GM23338 (cell line): ENCODE results near the gene DPEP3. TPM values are rescaled to one million over a fixed set of nuclear protein-coding genes. Genes with fewer than 3 reads are reported as not detected.

Source experiments
- ATAC-seq: fragments of 200-7000 bp; cut with Tn5 transposase; 3 replicates; pipeline ENCODE4 v1.9.1; 2020
- DNase-seq: peaks from one replicate; pipeline ENCODE4 v3.0.0-alpha.2; 2015; ENCODE audit warnings: low spot score
- H2AFZ ChIP-seq: fragments of 200-600 bp; sonication (generic); 2 replicates; pipeline ENCODE4 v1.8.0; 2016; ENCODE audit warnings: antibody characterized with exemption, mild to moderate bottlenecking, moderate library complexity
- H3F3A ChIP-seq: fragments of 200-600 bp; sonication (generic); replicated peaks from 2 replicates; pipeline ENCODE4 v1.8.0; 2017; ENCODE audit warnings: antibody characterized with exemption, mixed run types, low read depth
- H3K27ac ChIP-seq: fragments of 200-600 bp; sonication (generic); 2 replicates; pipeline ENCODE4 v1.6.1; 2016; ENCODE audit warnings: low read depth
- H3K27me3 ChIP-seq: fragments of 200-600 bp; sonication (generic); 2 replicates; pipeline ENCODE4 v1.8.0; 2016; ENCODE audit warnings: mild to moderate bottlenecking, mixed run types, moderate library complexity; ENCODE audit not compliant: insufficient read depth
- H3K36me3 ChIP-seq: fragments of 200-600 bp; sonication (generic); 2 replicates; pipeline ENCODE4 v1.8.0; 2016; ENCODE audit warnings: mild to moderate bottlenecking; ENCODE audit not compliant: insufficient read depth
- H3K4me1 ChIP-seq: fragments of 200-600 bp; sonication (generic); 2 replicates; pipeline ENCODE4 v1.8.0; 2016; ENCODE audit warnings: mild to moderate bottlenecking, moderate library complexity; ENCODE audit not compliant: insufficient read depth
- H3K4me2 ChIP-seq: fragments of 200-600 bp; sonication (generic); 2 replicates; pipeline ENCODE4 v1.7.1; 2017; ENCODE audit warnings: mixed run types
- H3K4me3 ChIP-seq: fragments of 200-600 bp; sonication (generic); 2 replicates; pipeline ENCODE4 v1.6.1; 2016; ENCODE audit warnings: mixed run types
- H3K79me2 ChIP-seq: fragments of 200-600 bp; sonication (generic); replicated peaks from 2 replicates; pipeline ENCODE4 v1.8.0; 2017; ENCODE audit warnings: mild to moderate bottlenecking; ENCODE audit not compliant: insufficient read depth
- H3K9me2 ChIP-seq: fragments of 200-600 bp; sonication (generic); 2 replicates; pipeline ENCODE4 v1.8.0; 2017; ENCODE audit not compliant: insufficient read depth
- H4K20me1 ChIP-seq: fragments of 200-600 bp; sonication (generic); replicated peaks from 2 replicates; pipeline ENCODE4 v1.8.0; 2017; ENCODE audit warnings: mild to moderate bottlenecking; ENCODE audit not compliant: insufficient read depth
- H3K27ac Mint-ChIP-seq: 2 replicates; pipeline ENCODE4 v1.8.0; 2020; ENCODE audit warnings: inconsistent platforms, mild to moderate bottlenecking, moderate library complexity, mixed read lengths
- H3K27me3 Mint-ChIP-seq: 3 replicates; pipeline ENCODE4 v1.8.0; 2022; ENCODE audit warnings: low read depth, mild to moderate bottlenecking, moderate library complexity, mixed read lengths, inconsistent platforms; ENCODE audit not compliant: insufficient read depth, poor library complexity
- H3K36me3 Mint-ChIP-seq: 3 replicates; pipeline ENCODE4 v1.8.0; 2021; ENCODE audit warnings: low read depth, mild to moderate bottlenecking, inconsistent platforms, moderate library complexity, mixed read lengths
- H3K4me1 Mint-ChIP-seq: 3 replicates; pipeline ENCODE4 v1.8.0; 2020; ENCODE audit warnings: mild to moderate bottlenecking, inconsistent platforms, mixed read lengths
- H3K4me3 Mint-ChIP-seq: 3 replicates; pipeline ENCODE4 v1.8.0; 2021; ENCODE audit warnings: moderate library complexity, mild to moderate bottlenecking, inconsistent platforms, mixed read lengths
- H3K9me3 Mint-ChIP-seq: 3 replicates; pipeline ENCODE4 v1.8.0; 2020; ENCODE audit warnings: moderate library complexity, mild to moderate bottlenecking, inconsistent platforms, mixed read lengths
- CREB1 ChIP-seq: fragments of 250-450 bp; sonication (Bioruptor Pico); IDR thresholded peaks from 2 replicates; pipeline ENCODE4 v1.5.0; 2020; ENCODE audit warnings: low read depth, mild to moderate bottlenecking, moderate library complexity
- EZH2 ChIP-seq: fragments of 200-600 bp; sonication (generic); IDR thresholded peaks from one replicate; pipeline ENCODE4 v1.8.0; 2017; ENCODE audit warnings: antibody characterized with exemption, mild to moderate bottlenecking, low read depth; ENCODE audit not compliant: unreplicated experiment
- EZH2phosphoT487 ChIP-seq: fragments of 200-600 bp; sonication (generic); IDR thresholded peaks from one replicate; pipeline ENCODE4 v1.8.1; 2018; ENCODE audit warnings: antibody characterized with exemption; ENCODE audit not compliant: unreplicated experiment
- JUNB ChIP-seq: IDR thresholded peaks from one replicate; pipeline ENCODE4 v1.6.1; 2016; ENCODE audit warnings: antibody characterized with exemption; ENCODE audit not compliant: unreplicated experiment
- NANOG ChIP-seq: IDR thresholded peaks from 2 replicates; pipeline ENCODE4 v1.6.1; 2016; ENCODE audit warnings: antibody characterized with exemption, borderline replicate concordance
- POLR2AphosphoS5 ChIP-seq: IDR thresholded peaks from 2 replicates; pipeline ENCODE4 v1.6.1; 2016; ENCODE audit warnings: antibody characterized with exemption, low read depth
- STAT1 ChIP-seq: IDR thresholded peaks from one replicate; pipeline ENCODE4 v1.6.1; 2016; ENCODE audit warnings: antibody characterized with exemption; ENCODE audit not compliant: unreplicated experiment
- ZNF114 ChIP-seq: fragments of 250-450 bp; sonication (Bioruptor Pico); IDR thresholded peaks from 2 replicates; pipeline ENCODE4 v1.5.0; 2020; ENCODE audit warnings: mild to moderate bottlenecking, moderate library complexity
- ZNF331 ChIP-seq: fragments of 250-450 bp; sonication (Bioruptor Pico); IDR thresholded peaks from 2 replicates; pipeline ENCODE4 v1.5.0; 2020; ENCODE audit warnings: low read depth, mild to moderate bottlenecking, moderate library complexity
- polyA plus RNA-seq: library from polyadenylated mRNA; unstranded; fragments of >200 nt; fragmentation: Nextera tagmentation; extraction: Ambion mirVana; gene quantifications from 2 replicates; pipeline ENCODE4 v1.2.1, GENCODE V29; 2016
- total RNA-seq: library from RNA; depleted of rRNA; stranded (reverse); fragments of >200 nt; shearing (Covaris generic); gene quantifications from 2 replicates; pipeline ENCODE4 v1.2.3, GENCODE V29; 2014
- TF ChIP-seq, protein P1 (sequence below): fragments of 250-450 bp; sonication (Bioruptor Pico); IDR thresholded peaks from 2 replicates; pipeline ENCODE4 v1.5.0; 2020; ENCODE audit warnings: mild to moderate bottlenecking, moderate library complexity
- TF ChIP-seq, protein P2 (sequence below): IDR thresholded peaks from 2 replicates; pipeline ENCODE4 v1.6.1; 2016; ENCODE audit warnings: antibody characterized with exemption
- TF ChIP-seq, protein P3 (sequence below): IDR thresholded peaks from one replicate; pipeline ENCODE4 v1.6.1; 2018; ENCODE audit warnings: antibody characterized with exemption; ENCODE audit not compliant: unreplicated experiment
- TF ChIP-seq, protein P4 (sequence below), 2 experiments: fragments of 200-600 bp in 1 of 2; sonication (generic) in 1 of 2; conservative IDR thresholded peaks; 2 replicates each; pipeline versions ENCODE4 v1.5.1 to v1.6.1; 2016 to 2017; ENCODE audit warnings: antibody characterized with exemption in 2 of 2, low read depth in 2 of 2, mild to moderate bottlenecking in 2 of 2, moderate library complexity in 1 of 2

The DPEP3 gene
- total and polyA plus RNA-seq, 2 experiments from 2014 or later = 8.8 to 18.4 TPM

DNA sequence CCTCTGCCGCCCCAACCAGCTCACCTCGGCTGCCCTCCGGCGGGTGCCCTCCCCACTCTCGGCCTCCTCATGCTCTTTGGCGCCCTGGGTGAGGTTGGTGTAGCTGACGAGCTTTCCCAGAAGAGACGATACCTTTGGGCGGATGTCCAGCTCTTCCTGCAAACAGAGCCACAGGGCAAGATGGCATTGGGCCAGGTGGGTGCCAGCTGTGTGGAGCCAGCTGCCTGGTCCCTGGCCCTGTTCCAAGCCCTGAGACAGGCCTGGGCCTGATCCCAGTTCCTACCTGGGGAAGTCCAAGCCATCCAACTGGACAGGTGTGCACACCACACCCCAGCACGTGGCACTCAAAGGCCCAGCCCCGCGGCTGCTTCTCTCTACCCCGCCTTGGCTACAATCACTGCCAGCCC lies 18.7 kb downstream of the DPEP3 start:
- no peak overlapping the region for H3K4me3 Mint-ChIP-seq
- H3K4me1 Mint-ChIP-seq = peaks cover 28% of the 10 kb centered on the region
- H3K36me3 ChIP-seq = peaks cover 4% of the 10 kb centered on the region
- H3K4me3 ChIP-seq = no peak overlapping the region
- H4K20me1 ChIP-seq = peaks cover 22% of the 10 kb centered on the region
- no peaks in the 10 kb centered on the region for H3K9me2 ChIP-seq
- H2AFZ ChIP-seq = no peak overlapping the region
- H3K27ac Mint-ChIP-seq = no peak overlapping the region
- H3F3A ChIP-seq = 0 out of 2 replicates have a peak, but pooled peaks cover 10% of the 10 kb centered on the region
- peaks cover 7% of the 10 kb centered on the region for H3K27me3 Mint-ChIP-seq
- peaks cover 25% of the 10 kb centered on the region for H3K4me1 ChIP-seq
- ATAC-seq (no peak), DNase-seq (no peak)
- H3K27me3 ChIP-seq = no peaks in the 10 kb centered on the region
- H3K79me2 ChIP-seq = peaks cover 29% of the 10 kb centered on the region
- TF ChIP-seq EZH2 (no peak), NANOG (no peak), STAT1 (no peak), ZNF331 (CRISPR knock-in tag) (no peak), POLR2AphosphoS5 (no peak), EZH2phosphoT487 (no peak), CREB1 (CRISPR knock-in tag) (no peak), ZNF114 (no peak), JUNB (no peak)
- TF ChIP-seq, protein P1, sequence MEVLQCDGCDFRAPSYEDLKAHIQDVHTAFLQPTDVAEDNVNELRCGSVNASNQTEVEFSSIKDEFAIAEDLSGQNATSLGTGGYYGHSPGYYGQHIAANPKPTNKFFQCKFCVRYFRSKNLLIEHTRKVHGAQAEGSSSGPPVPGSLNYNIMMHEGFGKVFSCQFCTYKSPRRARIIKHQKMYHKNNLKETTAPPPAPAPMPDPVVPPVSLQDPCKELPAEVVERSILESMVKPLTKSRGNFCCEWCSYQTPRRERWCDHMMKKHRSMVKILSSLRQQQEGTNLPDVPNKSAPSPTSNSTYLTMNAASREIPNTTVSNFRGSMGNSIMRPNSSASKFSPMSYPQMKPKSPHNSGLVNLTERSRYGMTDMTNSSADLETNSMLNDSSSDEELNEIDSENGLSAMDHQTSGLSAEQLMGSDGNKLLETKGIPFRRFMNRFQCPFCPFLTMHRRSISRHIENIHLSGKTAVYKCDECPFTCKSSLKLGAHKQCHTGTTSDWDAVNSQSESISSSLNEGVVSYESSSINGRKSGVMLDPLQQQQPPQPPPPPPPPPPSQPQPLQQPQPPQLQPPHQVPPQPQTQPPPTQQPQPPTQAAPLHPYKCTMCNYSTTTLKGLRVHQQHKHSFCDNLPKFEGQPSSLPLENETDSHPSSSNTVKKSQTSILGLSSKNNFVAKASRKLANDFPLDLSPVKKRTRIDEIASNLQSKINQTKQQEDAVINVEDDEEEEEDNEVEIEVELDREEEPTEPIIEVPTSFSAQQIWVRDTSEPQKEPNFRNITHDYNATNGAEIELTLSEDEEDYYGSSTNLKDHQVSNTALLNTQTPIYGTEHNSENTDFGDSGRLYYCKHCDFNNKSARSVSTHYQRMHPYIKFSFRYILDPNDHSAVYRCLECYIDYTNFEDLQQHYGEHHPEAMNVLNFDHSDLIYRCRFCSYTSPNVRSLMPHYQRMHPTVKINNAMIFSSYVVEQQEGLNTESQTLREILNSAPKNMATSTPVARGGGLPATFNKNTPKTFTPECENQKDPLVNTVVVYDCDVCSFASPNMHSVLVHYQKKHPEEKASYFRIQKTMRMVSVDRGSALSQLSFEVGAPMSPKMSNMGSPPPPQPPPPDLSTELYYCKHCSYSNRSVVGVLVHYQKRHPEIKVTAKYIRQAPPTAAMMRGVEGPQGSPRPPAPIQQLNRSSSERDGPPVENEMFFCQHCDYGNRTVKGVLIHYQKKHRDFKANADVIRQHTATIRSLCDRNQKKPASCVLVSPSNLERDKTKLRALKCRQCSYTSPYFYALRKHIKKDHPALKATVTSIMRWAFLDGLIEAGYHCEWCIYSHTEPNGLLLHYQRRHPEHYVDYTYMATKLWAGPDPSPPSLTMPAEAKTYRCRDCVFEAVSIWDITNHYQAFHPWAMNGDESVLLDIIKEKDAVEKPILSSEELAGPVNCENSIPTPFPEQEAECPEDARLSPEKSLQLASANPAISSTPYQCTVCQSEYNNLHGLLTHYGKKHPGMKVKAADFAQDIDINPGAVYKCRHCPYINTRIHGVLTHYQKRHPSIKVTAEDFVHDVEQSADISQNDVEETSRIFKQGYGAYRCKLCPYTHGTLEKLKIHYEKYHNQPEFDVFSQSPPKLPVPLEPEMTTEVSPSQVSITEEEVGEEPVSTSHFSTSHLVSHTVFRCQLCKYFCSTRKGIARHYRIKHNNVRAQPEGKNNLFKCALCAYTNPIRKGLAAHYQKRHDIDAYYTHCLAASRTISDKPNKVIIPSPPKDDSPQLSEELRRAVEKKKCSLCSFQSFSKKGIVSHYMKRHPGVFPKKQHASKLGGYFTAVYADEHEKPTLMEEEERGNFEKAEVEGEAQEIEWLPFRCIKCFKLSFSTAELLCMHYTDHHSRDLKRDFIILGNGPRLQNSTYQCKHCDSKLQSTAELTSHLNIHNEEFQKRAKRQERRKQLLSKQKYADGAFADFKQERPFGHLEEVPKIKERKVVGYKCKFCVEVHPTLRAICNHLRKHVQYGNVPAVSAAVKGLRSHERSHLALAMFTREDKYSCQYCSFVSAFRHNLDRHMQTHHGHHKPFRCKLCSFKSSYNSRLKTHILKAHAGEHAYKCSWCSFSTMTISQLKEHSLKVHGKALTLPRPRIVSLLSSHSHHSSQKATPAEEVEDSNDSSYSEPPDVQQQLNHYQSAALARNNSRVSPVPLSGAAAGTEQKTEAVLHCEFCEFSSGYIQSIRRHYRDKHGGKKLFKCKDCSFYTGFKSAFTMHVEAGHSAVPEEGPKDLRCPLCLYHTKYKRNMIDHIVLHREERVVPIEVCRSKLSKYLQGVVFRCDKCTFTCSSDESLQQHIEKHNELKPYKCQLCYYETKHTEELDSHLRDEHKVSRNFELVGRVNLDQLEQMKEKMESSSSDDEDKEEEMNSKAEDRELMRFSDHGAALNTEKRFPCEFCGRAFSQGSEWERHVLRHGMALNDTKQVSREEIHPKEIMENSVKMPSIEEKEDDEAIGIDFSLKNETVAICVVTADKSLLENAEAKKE (CRISPR knock-in tag) = no peak
- TF ChIP-seq, protein P2, sequence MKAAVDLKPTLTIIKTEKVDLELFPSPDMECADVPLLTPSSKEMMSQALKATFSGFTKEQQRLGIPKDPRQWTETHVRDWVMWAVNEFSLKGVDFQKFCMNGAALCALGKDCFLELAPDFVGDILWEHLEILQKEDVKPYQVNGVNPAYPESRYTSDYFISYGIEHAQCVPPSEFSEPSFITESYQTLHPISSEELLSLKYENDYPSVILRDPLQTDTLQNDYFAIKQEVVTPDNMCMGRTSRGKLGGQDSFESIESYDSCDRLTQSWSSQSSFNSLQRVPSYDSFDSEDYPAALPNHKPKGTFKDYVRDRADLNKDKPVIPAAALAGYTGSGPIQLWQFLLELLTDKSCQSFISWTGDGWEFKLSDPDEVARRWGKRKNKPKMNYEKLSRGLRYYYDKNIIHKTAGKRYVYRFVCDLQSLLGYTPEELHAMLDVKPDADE = no peak
- TF ChIP-seq, protein P3, sequence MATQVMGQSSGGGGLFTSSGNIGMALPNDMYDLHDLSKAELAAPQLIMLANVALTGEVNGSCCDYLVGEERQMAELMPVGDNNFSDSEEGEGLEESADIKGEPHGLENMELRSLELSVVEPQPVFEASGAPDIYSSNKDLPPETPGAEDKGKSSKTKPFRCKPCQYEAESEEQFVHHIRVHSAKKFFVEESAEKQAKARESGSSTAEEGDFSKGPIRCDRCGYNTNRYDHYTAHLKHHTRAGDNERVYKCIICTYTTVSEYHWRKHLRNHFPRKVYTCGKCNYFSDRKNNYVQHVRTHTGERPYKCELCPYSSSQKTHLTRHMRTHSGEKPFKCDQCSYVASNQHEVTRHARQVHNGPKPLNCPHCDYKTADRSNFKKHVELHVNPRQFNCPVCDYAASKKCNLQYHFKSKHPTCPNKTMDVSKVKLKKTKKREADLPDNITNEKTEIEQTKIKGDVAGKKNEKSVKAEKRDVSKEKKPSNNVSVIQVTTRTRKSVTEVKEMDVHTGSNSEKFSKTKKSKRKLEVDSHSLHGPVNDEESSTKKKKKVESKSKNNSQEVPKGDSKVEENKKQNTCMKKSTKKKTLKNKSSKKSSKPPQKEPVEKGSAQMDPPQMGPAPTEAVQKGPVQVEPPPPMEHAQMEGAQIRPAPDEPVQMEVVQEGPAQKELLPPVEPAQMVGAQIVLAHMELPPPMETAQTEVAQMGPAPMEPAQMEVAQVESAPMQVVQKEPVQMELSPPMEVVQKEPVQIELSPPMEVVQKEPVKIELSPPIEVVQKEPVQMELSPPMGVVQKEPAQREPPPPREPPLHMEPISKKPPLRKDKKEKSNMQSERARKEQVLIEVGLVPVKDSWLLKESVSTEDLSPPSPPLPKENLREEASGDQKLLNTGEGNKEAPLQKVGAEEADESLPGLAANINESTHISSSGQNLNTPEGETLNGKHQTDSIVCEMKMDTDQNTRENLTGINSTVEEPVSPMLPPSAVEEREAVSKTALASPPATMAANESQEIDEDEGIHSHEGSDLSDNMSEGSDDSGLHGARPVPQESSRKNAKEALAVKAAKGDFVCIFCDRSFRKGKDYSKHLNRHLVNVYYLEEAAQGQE = no peak
- TF ChIP-seq, protein P4, sequence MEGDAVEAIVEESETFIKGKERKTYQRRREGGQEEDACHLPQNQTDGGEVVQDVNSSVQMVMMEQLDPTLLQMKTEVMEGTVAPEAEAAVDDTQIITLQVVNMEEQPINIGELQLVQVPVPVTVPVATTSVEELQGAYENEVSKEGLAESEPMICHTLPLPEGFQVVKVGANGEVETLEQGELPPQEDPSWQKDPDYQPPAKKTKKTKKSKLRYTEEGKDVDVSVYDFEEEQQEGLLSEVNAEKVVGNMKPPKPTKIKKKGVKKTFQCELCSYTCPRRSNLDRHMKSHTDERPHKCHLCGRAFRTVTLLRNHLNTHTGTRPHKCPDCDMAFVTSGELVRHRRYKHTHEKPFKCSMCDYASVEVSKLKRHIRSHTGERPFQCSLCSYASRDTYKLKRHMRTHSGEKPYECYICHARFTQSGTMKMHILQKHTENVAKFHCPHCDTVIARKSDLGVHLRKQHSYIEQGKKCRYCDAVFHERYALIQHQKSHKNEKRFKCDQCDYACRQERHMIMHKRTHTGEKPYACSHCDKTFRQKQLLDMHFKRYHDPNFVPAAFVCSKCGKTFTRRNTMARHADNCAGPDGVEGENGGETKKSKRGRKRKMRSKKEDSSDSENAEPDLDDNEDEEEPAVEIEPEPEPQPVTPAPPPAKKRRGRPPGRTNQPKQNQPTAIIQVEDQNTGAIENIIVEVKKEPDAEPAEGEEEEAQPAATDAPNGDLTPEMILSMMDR (conservative IDR thresholded peaks at IDR 0.05; ENCODE audit: low read depth in 2 of 2) = no peak
- H3K27ac ChIP-seq = no peak overlapping the region
- peaks cover 31% of the 10 kb centered on the region for H3K36me3 Mint-ChIP-seq
- no peak overlapping the region for H3K4me2 ChIP-seq
- H3K9me3 Mint-ChIP-seq = no peaks in the 10 kb centered on the region; the same call in 2 of the 3 replicates
